Gastrocnemius medialis (tissue), 4 donors: ENCODE results near the gene C14orf132.

Source experiments
- POLR2A ChIP-seq, 2 donors: fragments of 450-650 bp; IDR thresholded peaks; one replicate each; pipeline ENCODE4 v1.6.1; 2017; ENCODE audit warnings: antibody characterized with exemption in 2 of 2, mild to moderate bottlenecking in 2 of 2, moderate library complexity in 2 of 2
- TF ChIP-seq, protein P1 (sequence below), 5 experiments: fragments of 450-650 bp in 3 of 5; fragments of 200-600 bp in 2 of 5; sonication (generic) in 2 of 5; IDR thresholded peaks in 4 of 5; conservative IDR thresholded peaks in 1 of 5; 1 replicate in 4 of 5; 2 replicates in 1 of 5; pipeline ENCODE4 v1.5.1; 2016 to 2019; ENCODE audit warnings: antibody characterized with exemption in 5 of 5, mild to moderate bottlenecking in 3 of 5, moderate library complexity in 3 of 5

DNA sequence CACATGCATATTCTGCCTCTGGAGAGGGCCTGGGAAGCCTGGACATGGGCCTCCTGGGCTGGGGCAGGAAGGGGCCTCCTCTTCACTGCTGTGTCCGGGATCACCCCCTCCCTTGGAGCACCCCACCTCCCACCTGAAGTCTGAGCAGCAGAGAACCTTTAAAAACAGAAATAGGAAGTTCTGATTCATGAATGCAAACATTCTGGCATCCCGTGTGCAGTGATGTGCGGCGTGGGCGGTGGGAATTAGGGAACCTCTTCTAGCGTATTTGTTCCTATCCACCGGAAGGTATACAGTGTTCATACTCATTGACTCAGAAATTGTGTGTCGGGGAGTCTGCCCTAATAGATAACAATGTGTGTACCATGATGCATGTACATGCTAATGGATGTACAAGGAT, 46.2 kb downstream of the C14orf132 start:
- TF ChIP-seq, protein P1, sequence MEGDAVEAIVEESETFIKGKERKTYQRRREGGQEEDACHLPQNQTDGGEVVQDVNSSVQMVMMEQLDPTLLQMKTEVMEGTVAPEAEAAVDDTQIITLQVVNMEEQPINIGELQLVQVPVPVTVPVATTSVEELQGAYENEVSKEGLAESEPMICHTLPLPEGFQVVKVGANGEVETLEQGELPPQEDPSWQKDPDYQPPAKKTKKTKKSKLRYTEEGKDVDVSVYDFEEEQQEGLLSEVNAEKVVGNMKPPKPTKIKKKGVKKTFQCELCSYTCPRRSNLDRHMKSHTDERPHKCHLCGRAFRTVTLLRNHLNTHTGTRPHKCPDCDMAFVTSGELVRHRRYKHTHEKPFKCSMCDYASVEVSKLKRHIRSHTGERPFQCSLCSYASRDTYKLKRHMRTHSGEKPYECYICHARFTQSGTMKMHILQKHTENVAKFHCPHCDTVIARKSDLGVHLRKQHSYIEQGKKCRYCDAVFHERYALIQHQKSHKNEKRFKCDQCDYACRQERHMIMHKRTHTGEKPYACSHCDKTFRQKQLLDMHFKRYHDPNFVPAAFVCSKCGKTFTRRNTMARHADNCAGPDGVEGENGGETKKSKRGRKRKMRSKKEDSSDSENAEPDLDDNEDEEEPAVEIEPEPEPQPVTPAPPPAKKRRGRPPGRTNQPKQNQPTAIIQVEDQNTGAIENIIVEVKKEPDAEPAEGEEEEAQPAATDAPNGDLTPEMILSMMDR (IDR thresholded peaks at IDR 0.05 in 4 of 5, conservative IDR thresholded peaks at IDR 0.05 in 1 of 5) = no peak
- TF ChIP-seq POLR2A (IDR thresholded peaks at IDR 0.05) = no peak
